Daoy (cell line): ENCODE results near the gene FTH1. TPM values are rescaled to one million over a fixed set of nuclear protein-coding genes. Genes with fewer than 3 reads are reported as not detected.
A peak's percentile ranks its signal among the peaks of the same experiment; 100 is the strongest.

Experiments used
- DNase-seq: peaks from one replicate; pipeline ENCODE4 v3.0.0-alpha.2; 2015; ENCODE audit warnings: low read depth
- total RNA-seq: library from RNA; depleted of rRNA; stranded (reverse); fragments of >200 nt; shearing (Covaris generic); gene quantifications from 2 replicates; pipeline ENCODE4 v1.2.3, GENCODE V29; 2014

FTH1 gene
- total RNA-seq, 1 experiment from 2014 or later, result 184 TPM

DNA sequence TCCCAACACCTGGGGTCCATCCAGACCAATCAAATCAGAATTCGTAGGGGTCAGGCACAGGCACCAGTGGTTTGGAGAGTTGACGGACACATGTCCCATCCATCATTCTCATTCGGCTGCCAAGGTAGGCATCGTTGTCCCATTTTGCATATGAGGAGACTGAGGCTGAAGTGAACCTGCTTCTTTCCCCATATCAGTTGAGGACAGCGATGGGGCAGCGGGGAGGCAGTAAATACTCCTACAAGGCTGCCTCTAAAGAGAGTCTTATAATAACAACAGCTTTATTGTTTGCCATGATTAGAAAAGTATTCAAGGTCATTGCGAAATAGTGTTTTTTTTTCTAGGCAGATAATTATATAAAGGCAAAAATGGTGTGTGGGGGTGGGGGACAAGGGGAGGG, 18.9 kb downstream of the FTH1 start:
- DNase-seq, result no peak

DNA sequence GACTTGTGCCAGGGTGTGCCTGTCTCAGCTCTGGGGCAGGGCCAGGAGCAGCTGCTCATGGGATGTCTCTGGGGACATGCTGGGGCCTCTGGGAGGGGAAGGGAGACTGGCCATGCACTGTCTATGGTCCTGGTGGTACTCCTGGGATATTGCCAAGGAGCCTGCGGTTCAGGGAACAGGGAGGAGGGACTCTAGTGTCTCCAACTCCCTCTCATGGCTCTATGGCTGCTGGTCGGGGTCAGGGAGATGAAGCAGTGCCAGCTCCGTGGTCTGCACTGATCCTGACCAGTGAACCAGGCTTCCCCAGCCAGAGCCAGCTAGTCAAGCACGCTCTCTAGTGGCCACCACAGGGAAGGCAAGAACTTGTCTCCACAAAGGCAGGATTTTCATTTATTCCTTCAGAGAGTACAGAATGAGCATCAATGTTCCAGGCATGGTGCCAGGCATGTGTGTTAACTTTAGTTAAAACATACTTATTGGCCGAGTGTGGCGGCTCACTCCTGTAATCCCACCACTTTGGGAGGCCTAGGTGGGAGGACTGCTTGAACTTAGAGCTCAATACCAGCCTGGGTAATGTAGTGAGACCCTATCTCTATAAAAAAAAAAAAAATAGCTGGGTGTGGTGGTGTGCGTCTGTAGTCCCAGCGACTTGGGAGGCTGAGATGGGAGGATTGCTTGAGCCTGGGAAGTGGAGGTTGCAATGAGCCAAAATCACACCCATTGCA, 19.8 kb downstream of the FTH1 start:
- peak; percentile 73 for DNase-seq

DNA sequence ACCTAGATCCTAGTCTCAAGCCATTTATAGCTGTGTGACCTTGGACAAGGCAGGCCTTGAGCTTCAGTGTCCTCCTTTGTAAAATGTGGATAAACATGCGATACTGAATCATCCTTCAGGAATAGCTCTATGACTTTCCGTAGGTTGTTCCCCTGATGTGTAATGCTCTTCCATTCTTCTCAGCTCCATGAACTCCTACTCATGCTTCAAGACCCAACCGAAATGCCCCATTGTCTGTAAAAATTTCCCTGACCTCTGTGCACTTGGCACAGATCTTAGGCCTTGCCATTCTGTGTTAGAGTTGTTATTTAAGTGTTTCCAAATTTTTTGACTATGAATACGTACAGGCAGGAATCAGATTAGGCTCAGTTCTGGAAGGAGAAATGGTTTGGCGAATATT, 20.5 kb downstream of the FTH1 start:
- no peak for DNase-seq

DNA sequence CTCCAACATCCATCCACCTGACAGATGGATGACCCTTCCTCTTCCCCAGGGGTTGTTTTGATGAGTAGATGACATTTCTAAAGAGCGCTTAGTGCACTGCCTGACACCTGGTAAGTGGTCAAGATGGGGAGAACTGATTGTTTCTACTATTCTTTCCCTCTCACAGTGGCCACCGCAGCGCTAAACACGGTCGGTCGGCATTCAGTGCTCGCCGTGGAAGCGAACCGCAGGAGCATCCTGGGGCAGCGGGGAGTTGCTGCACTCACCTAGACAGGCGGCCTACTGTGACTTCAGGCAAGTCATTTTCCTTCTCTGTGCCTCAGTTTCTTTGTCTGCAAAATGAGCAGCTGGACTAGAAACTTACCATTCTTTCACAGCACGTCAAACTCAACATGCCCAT, 22.2 kb downstream of the FTH1 start:
- DNase-seq, result no peak

DNA sequence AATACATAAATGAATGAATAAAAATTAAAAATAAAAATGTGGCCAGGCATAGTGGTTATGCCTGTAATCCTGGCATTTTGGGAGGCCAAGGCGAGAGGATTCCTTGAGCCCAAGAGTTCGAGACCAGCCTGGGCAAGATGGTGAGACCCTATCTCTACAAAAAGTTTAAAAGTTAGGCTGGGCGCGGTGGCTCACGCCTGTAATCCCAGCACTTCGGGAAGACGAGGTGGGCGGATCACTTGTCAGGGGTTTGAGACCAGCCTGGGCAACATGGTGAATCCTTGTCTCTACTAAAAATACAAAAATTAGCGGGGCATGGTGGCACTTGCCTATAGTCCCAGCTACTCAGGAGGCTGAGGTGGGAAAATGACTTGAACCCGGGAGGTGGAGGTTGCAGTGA, 27.0 kb downstream of the FTH1 start:
- no peak for DNase-seq

DNA sequence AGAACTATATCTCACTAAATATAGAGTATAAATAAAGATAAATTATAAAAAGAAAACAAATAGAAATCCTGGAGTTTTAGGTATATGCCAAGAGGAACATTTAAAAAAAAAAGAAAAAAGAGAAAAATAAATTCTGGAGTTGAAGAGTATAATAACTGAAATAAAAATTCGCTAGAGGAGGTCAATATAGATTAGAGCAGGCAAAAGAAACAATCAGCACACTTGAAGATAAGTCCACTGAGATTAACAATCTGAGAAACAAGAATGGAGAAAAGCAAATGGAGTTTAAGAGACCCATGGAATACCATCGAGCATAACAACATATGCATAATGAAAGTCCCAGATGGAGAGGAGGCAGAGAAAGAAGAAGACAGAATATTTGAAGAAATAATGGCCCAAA, 31.6 kb downstream of the FTH1 start:
- DNase-seq, result no peak

DNA sequence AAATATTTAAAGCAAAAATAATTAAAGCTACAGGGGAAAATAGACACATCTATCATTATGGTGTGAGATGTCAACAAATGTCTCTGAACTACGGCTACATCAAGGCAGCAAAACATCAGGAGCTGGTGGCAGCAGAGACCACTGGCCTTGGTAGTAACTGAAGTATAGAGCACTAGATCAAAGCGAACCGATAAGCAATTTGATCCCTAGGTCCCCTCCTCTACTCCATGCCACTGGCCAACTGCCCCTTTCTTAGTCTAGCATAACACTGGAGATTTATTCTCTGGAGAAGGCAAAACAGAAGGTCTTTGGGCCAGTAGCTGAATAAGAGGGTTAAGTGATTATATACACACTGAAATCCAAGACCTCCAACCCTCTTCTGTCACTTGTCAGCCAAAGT, 36.5 kb downstream of the FTH1 start:
- no peak for DNase-seq

DNA sequence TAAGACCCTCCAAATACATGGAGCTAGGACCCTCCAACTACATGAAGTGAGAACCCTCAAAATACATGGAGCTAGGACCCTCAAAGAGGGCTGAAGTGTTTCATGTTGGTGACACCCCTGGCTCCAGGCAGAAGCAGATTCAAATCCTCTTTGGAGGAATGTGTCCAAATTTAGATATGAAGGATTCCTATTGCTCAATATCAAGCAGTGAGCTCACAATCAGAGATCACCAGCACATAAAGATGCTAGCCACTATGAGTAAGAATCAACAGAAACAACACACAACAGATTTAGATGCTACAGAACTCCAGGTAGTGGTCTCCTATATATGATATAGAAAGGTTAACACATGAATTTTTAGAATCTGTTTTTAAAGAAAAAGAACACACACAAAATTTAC, 38.8 kb downstream of the FTH1 start:
- DNase-seq, result no peak

DNA sequence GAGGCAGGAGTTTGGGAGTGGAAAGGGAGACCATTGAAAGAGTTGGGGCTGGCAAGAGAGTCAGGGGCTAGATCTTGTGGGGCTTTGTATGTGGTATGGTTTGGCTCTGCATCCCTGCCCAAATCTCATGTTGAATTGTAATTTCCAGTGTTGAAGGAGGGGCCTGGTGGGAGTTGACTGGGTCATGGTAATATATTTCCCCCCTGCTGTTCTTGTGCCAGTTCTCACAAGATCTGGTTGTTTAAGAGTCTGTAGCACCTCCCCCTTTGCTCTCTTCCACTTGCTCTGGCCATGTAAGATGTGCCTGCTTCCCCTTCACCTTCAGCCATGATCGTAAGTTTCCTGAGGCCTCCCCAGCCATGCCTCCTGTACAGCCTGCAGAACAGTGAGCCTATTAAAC, 39.9 kb downstream of the FTH1 start:
- no peak for DNase-seq

DNA sequence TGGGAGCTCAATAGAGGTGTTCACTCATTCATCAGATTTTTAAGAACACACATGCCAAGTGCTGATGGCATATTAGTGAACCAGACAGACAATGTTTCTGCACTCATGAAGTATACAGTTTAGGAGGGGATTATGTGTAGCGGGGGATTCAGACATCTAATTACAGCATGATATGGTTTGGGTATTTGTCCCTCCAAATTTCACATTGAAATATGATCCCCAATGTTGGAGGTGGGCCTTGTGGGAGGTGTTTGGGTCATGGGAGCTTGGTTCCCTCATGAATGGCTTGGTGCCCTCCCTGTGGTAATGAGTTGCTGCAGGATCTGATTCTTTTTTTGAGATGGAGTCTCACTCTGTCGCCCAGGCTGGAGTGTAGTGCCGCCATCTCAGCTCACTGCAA, 41.2 kb downstream of the FTH1 start:
- DNase-seq, result no peak

DNA sequence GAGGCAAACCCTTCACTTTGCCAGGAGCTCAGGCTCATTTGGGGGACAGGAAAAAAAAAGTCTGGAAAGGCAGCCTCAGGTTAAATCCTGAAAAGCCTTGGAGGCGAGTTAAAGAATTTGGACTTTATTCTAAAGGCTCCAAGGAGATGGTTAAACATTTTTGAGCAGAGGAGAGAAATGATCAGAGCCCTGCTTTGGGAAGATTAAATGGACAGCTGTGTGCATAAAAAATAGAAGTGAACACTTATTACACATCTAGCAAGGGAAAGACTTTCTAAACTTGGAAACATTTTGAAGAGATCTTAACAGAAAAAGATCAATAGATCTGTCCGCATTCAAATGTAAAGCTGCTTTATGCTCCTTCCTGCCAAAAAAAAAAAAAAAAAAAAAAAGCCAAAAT, 41.7 kb downstream of the FTH1 start:
- no peak for DNase-seq

DNA sequence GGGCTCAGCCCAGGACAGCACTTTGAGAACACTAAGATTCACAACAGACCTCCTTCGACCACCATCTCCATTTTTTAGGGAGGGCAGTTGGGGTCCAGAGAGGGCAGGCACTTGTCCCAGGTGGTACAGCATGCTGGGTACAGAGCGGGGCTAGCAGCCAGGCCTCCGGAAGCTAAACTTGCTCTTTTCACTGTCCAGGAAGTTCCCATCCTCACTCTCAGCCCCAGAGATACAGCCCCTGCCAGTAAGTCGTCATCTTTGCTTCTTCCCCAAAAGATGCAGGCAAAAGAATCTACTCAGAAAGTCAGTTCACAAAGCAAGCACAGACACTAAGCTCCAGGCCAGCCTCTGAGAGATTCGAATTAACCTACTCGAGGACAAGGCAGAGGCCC, 43.4 kb downstream of the FTH1 start:
- no peak for DNase-seq

DNA sequence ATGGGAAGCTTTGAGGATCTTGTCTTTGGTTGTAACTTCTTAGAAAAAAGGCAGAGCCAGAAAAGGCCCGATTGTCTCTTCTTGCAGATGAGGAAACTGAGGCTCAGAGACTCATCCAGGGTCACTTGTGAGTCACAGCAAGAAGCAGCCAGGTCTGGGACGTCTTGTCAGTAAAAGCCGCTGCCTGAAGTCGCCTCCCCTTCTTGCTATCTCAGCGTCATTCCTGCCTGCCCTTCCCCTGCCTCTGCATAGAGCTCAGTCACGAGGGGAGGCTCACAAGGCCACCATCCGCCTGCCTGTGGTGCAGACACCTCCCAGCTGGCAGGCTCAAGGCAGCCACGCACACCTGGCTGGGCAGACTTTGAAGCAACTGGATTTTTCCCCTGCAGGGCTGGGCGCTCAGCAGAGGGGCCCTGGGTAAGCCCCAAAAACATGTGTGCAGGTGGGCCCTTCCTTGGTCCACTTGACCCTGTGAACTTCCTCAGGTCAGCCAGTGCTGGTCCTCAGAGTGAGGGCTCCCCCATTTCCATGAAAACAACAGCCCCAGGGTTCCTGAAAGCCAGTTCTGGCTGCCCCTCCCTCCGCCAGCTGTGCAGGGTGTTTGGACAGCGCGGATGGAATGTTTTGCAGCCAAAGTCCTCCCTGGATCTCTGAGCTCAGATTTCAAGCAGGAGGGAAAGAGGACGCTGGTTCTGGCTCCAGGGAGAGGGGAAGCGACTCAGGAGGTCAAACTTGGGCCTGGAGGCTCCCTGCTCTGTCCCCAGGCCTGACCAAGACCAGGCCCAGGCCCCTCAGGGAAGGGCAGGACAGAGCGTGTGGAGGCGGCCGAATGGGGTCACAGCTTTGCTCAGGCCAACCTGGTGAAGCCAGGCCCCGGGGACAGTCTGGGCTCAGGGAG, 44.0 kb downstream of the FTH1 start:
- DNase-seq, result no peak

DNA sequence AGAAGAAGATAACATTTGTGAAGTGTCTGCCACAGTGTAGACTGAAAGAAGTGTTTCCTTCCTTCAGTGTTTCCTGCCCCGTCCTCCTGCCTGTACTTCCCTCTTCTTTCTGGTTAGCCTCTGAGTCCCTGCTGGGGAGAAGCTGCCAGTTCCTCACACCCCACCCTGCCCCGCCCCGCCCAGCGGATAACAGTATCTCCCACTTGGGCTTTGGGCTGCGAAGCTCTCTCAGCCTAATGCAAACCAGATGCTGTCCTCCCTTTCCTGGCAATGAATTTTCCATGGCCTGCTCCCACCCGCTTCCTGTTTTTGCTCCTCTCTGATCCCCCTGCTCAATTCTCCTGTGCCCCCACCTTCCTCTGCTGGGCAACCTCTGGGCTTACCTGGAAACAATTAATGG, 44.9 kb downstream of the FTH1 start:
- no peak for DNase-seq

DNA sequence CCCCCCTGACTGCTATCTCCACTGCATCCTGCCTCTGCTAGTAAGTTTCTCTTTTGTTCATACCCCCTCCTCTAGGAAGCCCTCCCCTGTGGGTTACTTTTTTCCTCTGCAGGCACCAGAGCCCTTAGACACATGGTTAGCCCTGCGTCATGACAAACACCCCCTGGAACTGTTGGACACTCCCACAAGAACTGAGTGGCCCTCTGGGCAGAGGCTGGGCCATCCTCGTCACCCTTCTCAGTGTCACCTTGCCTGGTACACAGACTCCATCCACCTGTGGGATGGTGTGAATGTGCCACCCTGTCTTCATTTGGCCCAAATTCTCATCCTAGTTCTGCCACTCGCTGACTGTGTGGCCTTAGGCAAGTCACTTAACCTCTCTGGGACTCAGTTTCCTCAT, 46.0 kb downstream of the FTH1 start:
- DNase-seq, result no peak

DNA sequence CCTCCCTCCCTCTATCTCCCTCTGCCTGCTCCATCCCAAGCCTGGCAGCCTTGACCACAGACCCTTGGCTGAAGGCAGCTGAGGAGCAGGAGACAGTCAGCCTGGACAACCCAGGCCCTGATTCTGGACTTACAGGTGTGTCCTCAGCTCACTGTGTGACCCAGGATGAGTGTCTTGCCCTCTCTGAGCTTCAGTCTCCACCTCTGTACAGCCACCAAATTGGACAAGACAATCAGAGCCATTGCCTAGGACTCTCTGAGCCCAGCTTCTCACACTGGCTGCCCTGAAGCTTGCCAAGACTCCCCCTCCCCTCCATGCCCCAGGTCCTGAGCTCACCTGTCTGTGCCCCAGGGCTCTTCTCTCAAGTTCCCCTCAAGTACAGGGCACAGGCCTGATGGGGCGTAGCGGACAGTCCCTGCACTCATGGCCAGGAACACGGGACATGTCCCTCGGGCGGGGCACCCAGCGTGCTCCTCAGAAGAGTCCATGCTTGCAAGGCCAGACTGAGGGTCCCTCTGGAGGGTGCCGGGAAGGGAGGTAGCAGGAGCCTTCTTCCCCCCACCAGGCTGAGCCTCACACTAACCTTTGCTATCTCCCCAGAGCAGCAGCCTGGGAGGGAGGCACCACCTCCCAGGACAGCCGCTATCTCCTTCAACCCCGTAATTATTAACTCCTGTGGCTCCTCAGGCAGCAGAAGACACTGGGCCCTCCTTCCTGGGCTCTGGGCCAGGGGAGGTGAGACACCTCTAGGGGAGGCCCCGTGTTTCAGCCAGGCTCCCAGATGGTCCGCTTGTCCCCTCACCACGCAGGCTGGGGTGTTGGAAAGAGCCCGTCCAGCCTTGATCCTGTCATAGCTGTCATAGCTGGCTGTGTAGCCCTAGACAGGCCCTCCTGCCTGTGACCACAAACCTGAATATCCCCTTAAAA, 47.5 kb downstream of the FTH1 start:
- DNase-seq, result no peak

DNA sequence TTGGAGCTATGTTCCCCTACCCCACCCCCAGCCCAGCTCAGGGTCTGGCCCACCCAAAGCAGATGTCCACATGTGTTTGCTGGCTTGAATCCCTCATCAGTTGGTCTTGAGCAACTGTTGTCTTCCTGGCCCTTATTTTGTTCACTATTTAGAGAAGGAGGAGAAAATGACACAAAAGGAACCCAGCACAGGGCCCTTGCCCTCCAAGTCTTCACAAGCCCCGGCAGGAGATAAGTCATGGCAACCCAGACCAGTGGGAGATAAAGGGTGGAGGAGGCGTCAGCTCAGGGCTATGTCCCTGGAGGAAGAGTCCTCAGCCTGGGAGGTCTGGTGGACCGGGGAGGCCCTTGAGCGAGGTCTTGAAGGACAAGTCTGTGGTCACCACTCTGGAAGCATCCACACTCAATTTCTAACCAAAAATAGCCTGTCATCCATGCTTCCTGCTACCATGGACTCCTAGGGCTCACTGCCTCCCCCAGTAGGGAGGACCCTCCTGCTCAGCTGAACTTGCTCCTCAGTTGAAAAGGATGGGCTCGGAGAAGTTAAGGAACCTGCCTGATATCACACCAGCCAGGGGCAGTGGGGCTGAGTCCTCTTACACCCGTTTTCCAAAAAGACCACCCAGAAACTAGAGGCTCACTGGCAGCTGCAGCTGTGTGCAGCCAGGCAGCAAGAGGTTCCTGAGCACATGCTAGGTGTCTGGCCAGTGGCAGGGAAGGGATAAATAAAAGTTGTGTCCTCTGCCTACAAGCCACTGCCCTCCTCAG, 48.3 kb downstream of the FTH1 start:
- no peak for DNase-seq

DNA sequence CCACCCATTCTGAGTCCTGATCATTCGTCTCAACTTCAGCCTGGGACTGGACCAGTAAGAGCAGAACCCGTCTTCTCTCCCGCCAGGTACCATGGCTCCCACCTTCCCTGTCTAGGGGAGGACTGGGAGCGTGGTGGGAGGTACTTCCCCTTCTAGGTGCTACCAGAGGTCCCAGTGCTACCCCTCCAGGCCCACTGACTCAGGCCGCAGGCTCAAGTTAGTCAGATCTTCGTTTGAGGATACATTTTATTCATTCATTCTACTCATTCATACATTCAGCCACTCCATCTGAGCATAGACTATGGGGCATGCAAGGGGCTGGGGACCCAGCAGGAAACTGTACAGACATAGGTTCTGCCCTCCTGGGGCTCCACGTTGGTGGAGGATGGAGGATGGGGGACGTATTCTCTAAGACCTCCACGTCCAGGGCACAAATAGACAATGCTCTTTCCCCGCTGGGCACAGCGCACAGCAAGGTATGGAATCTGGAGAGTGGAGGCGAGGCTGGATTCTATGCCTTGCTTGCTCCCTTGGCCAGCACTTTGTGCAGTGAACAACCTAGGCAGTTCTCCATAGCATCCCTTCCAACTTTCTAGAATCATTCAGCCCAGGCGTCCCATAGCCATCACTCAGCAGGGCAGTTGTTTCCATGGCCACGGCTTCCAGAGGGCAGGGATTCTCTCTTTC, 49.0 kb downstream of the FTH1 start:
- no peak for DNase-seq

DNA sequence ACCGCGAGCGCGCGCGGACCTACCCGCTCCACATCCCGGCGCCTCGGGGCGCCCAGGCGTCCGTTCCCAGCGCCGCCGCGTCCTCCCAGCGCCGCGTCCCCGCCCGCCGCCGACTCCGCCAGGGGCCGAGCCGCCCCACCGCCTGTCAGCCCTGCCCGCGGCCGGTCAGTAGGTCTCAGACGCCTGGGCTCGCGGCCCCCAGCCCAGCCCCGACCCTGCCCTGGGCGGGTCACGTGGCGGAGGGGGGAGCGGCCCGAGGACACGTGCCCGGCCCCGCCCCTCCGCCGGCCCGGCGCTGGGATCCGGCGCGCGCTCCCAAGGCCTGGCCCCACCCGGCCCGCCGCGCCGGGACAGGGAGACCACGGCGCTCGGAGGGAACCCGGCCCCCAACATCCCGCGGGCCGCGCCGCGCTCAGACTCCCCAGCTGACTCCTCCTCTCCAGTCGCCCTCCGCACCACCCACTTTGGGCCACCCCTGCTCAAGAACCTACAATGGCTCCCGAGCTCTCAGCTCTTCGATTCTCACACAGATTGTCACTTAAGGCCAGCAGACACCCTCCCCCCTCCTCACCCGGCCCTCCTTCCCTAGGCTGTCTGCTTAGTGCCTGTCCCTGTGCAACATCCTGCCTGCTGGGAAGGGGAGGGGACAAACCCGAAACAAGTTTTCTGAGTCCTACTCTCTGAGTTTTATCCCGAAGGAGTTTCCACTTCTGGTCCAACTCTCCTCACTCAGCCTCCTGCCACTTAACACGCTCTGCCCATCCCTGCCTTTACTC, 49.9 kb downstream of the FTH1 start, which contains the start of gene RAB3IL1:
TSS of gene RAB3IL1 (minus strand) at position 233 of the 776 bp plus-strand sequence. CDS start at position 34, 199 bp downstream.
- DNase-seq, result peak; percentile 58
